ENCODE results near the gene IRGQ.

DNA sequence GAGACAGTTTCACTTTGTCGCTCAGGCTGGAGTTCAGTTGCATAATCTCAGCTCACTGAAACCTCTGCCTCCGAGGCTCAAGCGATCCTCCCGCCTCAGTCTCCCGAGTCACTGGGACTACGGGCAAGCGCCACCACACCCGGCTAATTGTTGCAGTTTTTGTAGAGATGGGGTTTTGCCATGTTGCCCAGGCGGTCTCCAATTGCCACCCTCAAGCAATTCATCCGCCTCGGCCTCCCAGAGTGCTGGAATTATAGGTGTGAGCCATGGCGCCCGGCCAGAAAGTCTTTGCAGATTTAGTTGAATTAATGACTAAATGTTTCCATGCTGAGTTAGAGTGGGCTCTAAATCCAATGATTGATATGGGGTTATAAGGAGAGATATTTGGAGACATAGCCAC is 48.2 kb upstream of the IRGQ start:
- TF ChIP-seq, protein P1, sequence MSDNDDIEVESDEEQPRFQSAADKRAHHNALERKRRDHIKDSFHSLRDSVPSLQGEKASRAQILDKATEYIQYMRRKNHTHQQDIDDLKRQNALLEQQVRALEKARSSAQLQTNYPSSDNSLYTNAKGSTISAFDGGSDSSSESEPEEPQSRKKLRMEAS (IDR thresholded peaks at IDR 0.05): no peak
- TF ChIP-seq REST (IDR thresholded peaks at IDR 0.05; ENCODE audit: low read depth): no peak
- no peak for TF ChIP-seq YY1 (IDR thresholded peaks at IDR 0.05; ENCODE audit: low read depth)
- TF ChIP-seq RAD21 (IDR thresholded peaks at IDR 0.05; ENCODE audit: low read depth): no peak
- TF ChIP-seq TCF12 (IDR thresholded peaks at IDR 0.05; ENCODE audit: low read depth): no peak
- no peak for TF ChIP-seq CEBPB (IDR thresholded peaks at IDR 0.05)
- TF ChIP-seq FOXM1 (IDR thresholded peaks at IDR 0.05; ENCODE audit: borderline replicate concordance, low read depth): no peak
- TF ChIP-seq TEAD4 (IDR thresholded peaks at IDR 0.05): no peak
- TF ChIP-seq EP300 (IDR thresholded peaks at IDR 0.05; ENCODE audit: borderline replicate concordance): no peak
- no peak for TF ChIP-seq USF1 (IDR thresholded peaks at IDR 0.05)
- TF ChIP-seq TAF1 (IDR thresholded peaks at IDR 0.05; ENCODE audit: low read depth): no peak
